GM18505 (cell line): Measurements from ENCODE around the gene CORO2A.

Experiments used
- ATAC-seq: cut with Tn5 transposase; IDR thresholded peaks from one replicate; pipeline ENCODE4 v1.9.1; 2021; ENCODE audit not compliant: unreplicated experiment
- POLR2A ChIP-seq: IDR thresholded peaks from 4 replicates; pipeline ENCODE4 v1.6.1; 2011; ENCODE audit warnings: borderline replicate concordance; ENCODE audit not compliant: insufficient read depth, insufficient read length; ENCODE audit errors: extremely low read depth

Gene CORO2A

DNA sequence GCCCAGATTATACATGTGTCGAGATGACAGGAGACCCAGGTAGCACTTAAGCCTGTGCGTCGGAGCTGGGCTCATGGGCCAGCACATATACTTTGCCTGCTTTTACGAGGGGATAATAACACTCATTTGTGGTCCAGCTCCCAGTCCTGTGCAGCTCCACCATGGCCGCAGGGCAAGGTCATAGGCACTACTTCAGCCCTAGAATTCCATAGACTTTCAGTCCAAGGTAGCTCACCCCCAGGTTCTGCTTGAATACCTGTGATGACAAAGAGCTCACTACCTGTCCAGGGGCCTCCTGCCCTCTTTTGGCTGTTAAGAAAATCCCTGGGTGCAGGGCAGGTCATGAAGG lies 1.7 kb downstream of the CORO2A start:
- TF ChIP-seq POLR2A, result no peak
- no peak for ATAC-seq

- TF ChIP-seq POLR2A, result no peak
- no peak for ATAC-seq
These were observed 3.0 kb downstream of the CORO2A start for GRCh38 chr9:98189412-98189811.

DNA sequence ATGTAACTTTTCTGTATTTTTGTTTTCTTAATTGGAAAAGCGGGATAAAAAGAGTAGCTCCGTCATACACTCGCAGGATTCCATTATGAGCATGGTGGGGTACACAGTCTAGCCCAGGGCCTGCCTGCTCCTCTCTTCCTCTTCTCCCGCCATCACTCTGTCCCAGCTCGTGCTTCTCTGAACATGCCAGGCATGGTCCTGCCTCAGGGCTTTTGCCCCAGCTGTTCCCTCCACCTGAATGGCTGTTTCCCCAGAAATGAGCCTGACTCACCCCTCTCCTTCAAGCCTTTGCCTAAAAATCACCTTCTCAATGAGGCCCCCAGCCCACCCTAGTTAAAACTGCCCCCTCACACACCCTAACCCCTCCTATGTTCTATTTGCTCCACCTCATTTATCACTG lies 4.5 kb downstream of the CORO2A start:
- TF ChIP-seq POLR2A, result no peak
- no peak for ATAC-seq

GRCh38 chr9:98186236-98186635 lies 6.2 kb downstream of the CORO2A start:
- no peak for ATAC-seq
- TF ChIP-seq POLR2A, result no peak

DNA sequence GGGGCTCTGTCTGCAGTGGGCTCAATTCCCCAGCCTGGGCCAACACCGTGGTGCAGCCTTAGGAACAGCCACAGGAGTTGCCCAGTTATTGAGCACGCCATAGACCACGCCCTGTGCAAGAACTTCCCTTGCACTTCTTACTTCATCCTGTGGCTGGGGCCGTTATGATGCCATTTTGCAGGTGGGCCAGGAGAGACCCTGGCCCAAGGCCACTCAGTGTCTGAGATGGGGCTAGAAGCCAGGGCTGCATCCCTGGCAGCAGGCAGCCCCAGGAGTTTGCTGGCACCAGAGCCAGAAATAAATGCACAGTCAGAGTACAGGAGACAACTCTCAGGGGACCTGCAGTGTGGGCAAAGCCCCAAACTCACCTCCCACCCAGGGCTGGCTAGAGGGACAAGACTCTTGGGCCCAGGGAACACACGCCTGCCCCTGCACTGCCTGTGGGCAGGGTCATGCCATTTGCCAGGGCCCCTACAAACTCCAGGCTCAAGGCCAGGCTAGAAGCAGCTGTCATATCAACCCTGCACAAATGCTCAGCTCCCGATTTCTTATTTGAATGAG lies 6.7 kb downstream of the CORO2A start:
- TF ChIP-seq POLR2A, result no peak

DNA sequence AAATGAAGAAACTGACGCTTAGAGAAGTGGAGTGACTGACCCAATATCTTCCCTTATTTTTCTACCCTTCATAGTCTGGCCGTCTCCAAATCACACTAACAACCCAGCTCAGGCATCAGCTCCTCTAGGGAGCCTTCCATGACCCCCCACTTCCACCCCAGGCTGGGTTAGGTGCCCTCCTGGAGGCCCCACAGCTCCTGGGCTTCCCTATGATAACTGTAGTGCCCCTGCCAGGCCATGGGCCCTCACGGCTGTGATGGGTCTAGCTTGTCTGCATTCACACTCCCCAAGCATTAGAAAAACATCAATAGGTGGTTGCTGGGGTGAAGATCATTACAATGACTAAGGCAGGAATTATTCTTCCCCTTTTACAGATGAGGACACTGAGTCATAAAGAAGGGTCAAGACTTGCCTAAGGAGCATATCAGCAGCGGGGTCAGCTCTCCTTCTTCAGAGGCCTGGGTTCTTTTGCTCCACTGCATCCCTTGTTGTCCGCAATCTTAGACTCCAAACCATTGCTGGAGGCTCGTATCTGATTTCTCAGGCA lies 7.3 kb downstream of the CORO2A start:
- TF ChIP-seq POLR2A, result no peak
- no peak for ATAC-seq

More for the DNA sequence above, 6.7 kb downstream of the CORO2A start:
- no peak for ATAC-seq

DNA sequence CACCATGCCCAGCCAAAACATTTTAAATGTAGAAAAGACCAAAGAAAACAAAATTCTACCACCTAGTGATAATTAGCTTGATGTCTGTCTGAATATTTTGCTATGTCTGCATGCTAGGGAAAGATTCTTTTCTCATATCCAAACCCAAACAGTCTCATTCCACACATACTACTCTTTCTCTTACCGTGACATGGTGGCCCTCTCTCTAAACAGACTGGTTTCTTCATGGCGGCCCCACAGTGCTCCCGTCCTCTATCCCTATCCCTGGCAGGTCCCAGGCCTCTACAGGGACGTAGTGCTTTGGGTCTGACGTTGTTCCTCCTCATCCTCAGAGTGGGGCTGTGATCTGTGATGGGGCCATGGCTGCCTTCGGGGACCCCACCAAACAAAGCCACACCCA lies 8.1 kb downstream of the CORO2A start:
- TF ChIP-seq POLR2A, result no peak
- ATAC-seq, result no peak

DNA sequence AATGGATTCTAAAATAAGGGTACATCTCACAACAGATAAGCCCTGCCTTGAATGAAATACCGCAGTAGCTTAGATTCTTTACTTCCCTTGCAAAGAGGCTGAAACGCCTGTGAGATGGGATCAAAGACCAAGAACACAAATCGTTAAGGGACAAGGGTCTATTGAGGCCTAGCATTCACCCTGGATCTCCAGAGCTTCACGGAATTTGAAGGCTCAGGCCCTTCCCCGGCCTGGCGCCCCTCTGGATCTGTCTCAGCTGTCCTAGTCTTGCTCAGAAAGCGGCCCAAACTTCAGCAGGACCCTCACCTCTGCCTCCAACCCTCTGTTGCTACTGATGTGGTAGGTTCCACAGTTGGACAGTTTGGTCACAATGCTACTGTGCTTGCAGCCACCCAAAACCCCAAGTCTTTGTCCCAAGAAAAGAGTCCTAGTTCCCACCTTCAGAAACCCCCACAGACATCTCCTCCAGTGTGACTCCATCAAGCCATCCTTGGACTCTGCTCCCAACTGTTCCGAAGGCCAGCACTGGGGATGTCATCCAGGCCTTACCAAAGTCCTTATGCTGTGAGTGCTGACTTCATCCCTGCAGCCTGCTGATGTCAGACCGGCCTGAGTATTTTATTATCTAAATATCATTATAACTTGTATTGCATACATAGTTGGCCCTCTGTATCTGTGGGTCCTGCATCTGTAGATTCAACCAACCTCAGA lies 9.4 kb downstream of the CORO2A start:
- TF ChIP-seq POLR2A, result no peak
- no peak for ATAC-seq

GRCh38 chr9:98182069-98182820 lies 10.2 kb downstream of the CORO2A start:
- ATAC-seq, result no peak
- no peak for TF ChIP-seq POLR2A

GRCh38 chr9:98181746-98182068 lies 10.7 kb downstream of the CORO2A start:
- TF ChIP-seq POLR2A, result no peak
- ATAC-seq, result no peak

DNA sequence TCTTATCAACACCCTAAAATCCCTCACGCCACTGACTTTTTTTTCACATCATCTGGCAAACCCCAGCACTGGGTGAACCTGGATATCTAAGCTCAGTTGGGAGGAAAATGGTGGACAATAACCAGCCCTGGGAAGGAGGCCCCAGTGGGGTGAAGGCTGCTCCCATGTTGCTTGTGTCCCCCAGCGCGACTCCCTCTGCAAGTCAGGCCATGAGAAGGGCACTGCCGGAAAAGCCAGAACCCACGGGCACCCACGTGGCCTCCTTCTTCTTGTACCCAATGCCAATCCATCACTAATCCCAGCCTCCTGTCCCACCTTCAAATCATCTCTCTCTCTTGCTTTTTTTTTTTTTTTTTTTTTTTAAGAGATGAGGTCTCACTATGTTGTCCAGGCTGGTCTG lies 11.4 kb downstream of the CORO2A start:
- no peak for ATAC-seq
- no peak for TF ChIP-seq POLR2A

- no peak for ATAC-seq
- no peak for TF ChIP-seq POLR2A
These were observed 13.3 kb downstream of the CORO2A start for GRCh38 chr9:98178874-98179850.
